SIG-M5 treated with dmso at 0.1 percent for 504 hours (cell line): ENCODE data around the gene TGFB1I1.
"Not testable (repeated sequence)": the region's sequence is repeated elsewhere in the genome, so short reads cannot be mapped to it uniquely, and the experiment has no call there.

Experiments
- DNase-seq: peaks from one replicate; lab custom pipeline; 2025; ENCODE audit not compliant: unreplicated experiment; lab: John Stamatoyannopoulos, UW

TGFB1I1 gene

GRCh38 chr16:31513126-31513525, 41.2 kb downstream of the TGFB1I1 start:
- no peak for DNase-seq

DNA sequence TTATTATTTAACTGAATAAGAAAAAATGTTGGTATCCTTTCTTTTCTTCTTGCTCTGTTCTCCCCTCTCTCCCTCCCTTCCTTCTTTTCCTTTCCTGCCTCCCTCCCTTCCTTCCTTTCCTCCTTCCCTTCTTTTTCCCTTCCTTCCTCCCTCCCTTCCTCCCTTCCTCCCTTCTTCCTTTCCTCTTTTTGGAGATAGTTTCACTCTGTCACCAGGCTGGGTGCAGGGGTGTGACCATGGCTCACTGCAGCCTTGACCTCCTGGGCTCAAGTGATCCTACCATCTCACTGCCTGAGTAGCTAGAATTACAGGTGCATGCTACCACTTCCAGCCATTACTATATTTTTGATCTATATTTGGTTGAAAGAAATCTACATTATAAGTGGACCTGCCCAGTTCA, 41.9 kb downstream of the TGFB1I1 start:
- no peak for DNase-seq

GRCh38 chr16:31517800-31518402, 45.9 kb downstream of the TGFB1I1 start:
- no peak for DNase-seq

GRCh38 chr16:31519759-31520431, 47.9 kb downstream of the TGFB1I1 start:
- DNase-seq: no peak

DNA sequence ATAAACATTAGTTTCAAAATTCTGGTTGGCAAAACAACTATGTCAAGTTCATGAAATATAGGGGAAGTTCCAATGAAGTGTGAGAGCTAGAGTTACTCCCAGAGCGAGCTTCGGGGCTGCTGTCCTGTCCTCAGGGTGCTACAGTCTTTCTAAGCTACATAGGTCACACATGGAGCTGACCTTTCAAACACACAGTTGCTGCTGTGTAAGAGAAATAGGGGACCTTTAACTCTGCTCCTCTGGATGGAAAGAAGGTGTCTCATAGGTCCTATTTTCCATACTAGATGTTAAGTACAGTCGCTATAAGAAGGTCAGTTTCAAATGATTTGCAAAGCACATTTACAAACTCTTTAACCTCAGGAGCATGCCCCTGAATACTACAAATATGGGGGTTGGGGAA, 49.4 kb downstream of the TGFB1I1 start:
- DNase-seq: no peak

DNA sequence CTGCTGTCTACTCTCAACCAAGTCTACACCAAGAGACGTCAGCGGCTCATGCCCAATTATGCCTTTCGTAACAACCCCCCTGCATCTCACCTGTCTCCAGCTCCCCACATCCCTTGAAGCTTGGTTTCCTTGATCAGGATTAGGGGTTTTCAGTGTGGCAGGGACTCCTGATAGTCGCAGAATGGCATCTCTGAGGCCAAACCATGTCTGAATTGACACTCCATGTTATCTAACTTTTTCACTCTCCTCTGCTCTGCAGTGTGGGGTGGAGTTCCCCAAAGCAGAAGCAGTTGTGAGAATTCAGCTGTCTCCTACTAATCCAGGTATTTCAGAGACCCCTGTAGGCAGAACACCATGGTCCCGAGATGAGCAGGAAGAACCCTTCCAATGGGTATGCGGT, 50.1 kb downstream of the TGFB1I1 start:
- no peak for DNase-seq

DNA sequence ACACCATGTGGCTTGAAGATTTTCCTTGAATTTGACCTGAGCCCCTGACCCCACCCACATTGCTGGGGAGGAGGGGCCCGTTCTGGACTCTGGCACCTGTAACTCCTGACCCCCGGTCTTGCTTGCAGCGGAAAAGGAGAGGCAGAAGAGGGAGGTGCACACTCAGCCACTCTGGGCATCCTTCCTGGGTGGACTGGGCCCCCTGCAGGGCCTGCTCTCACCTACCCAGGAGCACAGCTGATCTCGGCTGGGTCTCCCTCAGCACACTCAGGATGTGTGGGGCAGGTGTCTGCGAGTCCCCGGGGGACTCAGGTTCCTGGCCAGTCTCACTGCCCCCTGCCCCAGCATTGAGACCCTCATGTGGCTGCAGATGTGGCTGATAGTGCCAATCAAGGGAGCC, 51.8 kb downstream of the TGFB1I1 start:
- not testable (repeated sequence) for DNase-seq

- DNase-seq: no peak
Observed at GRCh38 chr16:31525113-31525512, 53.2 kb downstream of the TGFB1I1 start.
